Thyroid gland (tissue), 4 donors: ENCODE data around the gene AP4E1.

Experiments used
- CTCF ChIP-seq, 6 experiments: fragments of 200-600 bp in 3 of 6; fragments of 450-650 bp in 3 of 6; sonication (generic) in 3 of 6; IDR thresholded peaks; one replicate each; pipeline ENCODE4 v1.5.1; 2016 to 2019; ENCODE audit warnings: antibody characterized with exemption in 6 of 6, mild to moderate bottlenecking in 2 of 6, inconsistent platforms in 1 of 6, moderate library complexity in 1 of 6
- POLR2A ChIP-seq, 2 donors: fragments of 450-650 bp; IDR thresholded peaks; one replicate each; pipeline ENCODE4 v1.6.1; 2017; ENCODE audit warnings: antibody characterized with exemption in 2 of 2, mild to moderate bottlenecking in 2 of 2, moderate library complexity in 1 of 2

GRCh38 chr15:50893976-50894375 is 14.5 kb upstream of the AP4E1 start:
- TF ChIP-seq CTCF (IDR thresholded peaks at IDR 0.05) (no peak), POLR2A (IDR thresholded peaks at IDR 0.05) (no peak)
